Smooth muscle cell (in vitro differentiated cells): ENCODE data around the gene DKK3. TPM values are rescaled to one million over a fixed set of nuclear protein-coding genes. Genes with fewer than 3 reads are reported as not detected.

Experiments used
- DNase-seq: peaks from one replicate; lab custom pipeline; 2025; ENCODE audit not compliant: unreplicated experiment; lab: John Stamatoyannopoulos, UW
- H2AFZ ChIP-seq: fragments of 200-600 bp; sonication (generic); 2 replicates; pipeline ENCODE4 v1.6.0; 2016; ENCODE audit warnings: antibody characterized with exemption, low read depth, mild to moderate bottlenecking
- H3F3A ChIP-seq: fragments of 200-600 bp; sonication (generic); 2 replicates; pipeline ENCODE4 v1.6.0; 2017; ENCODE audit warnings: antibody characterized with exemption, low read depth
- H3K27ac ChIP-seq: fragments of 200-600 bp; sonication (generic); 2 replicates; pipeline ENCODE4 v1.5.1; 2016; ENCODE audit warnings: low read depth, mild to moderate bottlenecking
- H3K27me3 ChIP-seq: fragments of 200-600 bp; sonication (generic); 2 replicates; pipeline ENCODE4 v1.6.1; 2016; ENCODE audit warnings: low read depth, mild to moderate bottlenecking
- H3K36me3 ChIP-seq: fragments of 200-600 bp; sonication (generic); 2 replicates; pipeline ENCODE4 v1.5.1; 2016; ENCODE audit warnings: low read depth
- H3K4me1 ChIP-seq: fragments of 200-600 bp; sonication (generic); 2 replicates; pipeline ENCODE4 v1.5.1; 2016; ENCODE audit warnings: low read depth
- H3K4me2 ChIP-seq: fragments of 200-600 bp; sonication (generic); 2 replicates; pipeline ENCODE4 v1.6.0; 2016; ENCODE audit warnings: mild to moderate bottlenecking
- H3K4me3 ChIP-seq: fragments of 200-600 bp; sonication (generic); 2 replicates; pipeline ENCODE4 v1.5.1; 2016; ENCODE audit warnings: mild to moderate bottlenecking
- H3K79me2 ChIP-seq: fragments of 200-600 bp; sonication (generic); 2 replicates; pipeline ENCODE4 v1.6.0; 2016; ENCODE audit warnings: low read depth, mild to moderate bottlenecking
- H3K9ac ChIP-seq: fragments of 200-600 bp; sonication (generic); 2 replicates; pipeline ENCODE4 v1.6.0; 2016; ENCODE audit warnings: low read depth
- H3K9me3 ChIP-seq: fragments of 200-600 bp; sonication (generic); replicated peaks from 2 replicates; pipeline ENCODE4 v1.5.1; 2016; ENCODE audit warnings: low read depth
- H4K20me1 ChIP-seq: fragments of 200-600 bp; sonication (generic); 2 replicates; pipeline ENCODE4 v1.6.0; 2016; ENCODE audit warnings: low read depth
- WGBS: methylation state at CpG from one replicate; pipeline ENCODE4 v1.1.7; 2016; ENCODE audit warnings: low lambda C conversion rate; 5-methylcytosine and 5-hydroxymethylcytosine counted together
- polyA plus RNA-seq: library from polyadenylated mRNA; unstranded; fragments of >200 nt; fragmentation: Nextera tagmentation; extraction: Ambion mirVana; gene quantifications from 2 replicates; pipeline ENCODE4 v1.2.1, GENCODE V29; 2016
- total RNA-seq: library from RNA; depleted of rRNA; stranded (reverse); fragments of >200 nt; gene quantifications from 2 replicates; pipeline ENCODE4 v1.2.3, GENCODE V29; 2014
- TF ChIP-seq, protein P1 (sequence below): fragments of 200-600 bp; sonication (generic); IDR thresholded peaks from 2 replicates; pipeline ENCODE4 v1.5.1; 2017; ENCODE audit warnings: borderline replicate concordance, mild to moderate bottlenecking, antibody characterized with exemption; ENCODE audit not compliant: insufficient read depth, poor library complexity, severe bottlenecking

Gene DKK3
- total and polyA plus RNA-seq, 2 experiments from 2014 or later = 105 to 113 TPM

GRCh38 chr11:11965192-11965591, 43.2 kb downstream of the DKK3 start:
- no peak for DNase-seq
- Histone ChIP-seq H3K79me2 (no peaks in the 10 kb centered on the region), H3K27me3 (no peaks in the 10 kb centered on the region), H3K9ac (no peak overlapping the region), H3K4me1 (no peaks in the 10 kb centered on the region), H3K27ac (no peak overlapping the region), H4K20me1 (no peaks in the 10 kb centered on the region), H3K4me2 (no peak overlapping the region), H3K9me3 (no peaks in the 10 kb centered on the region), H3K36me3 (no peaks in the 10 kb centered on the region), H3K4me3 (no peak overlapping the region), H2AFZ (no peak overlapping the region), H3F3A (no peaks in the 10 kb centered on the region)
- 100% methylated on average over 3 of the region's 3 CpGs for WGBS
- TF ChIP-seq, protein P1, sequence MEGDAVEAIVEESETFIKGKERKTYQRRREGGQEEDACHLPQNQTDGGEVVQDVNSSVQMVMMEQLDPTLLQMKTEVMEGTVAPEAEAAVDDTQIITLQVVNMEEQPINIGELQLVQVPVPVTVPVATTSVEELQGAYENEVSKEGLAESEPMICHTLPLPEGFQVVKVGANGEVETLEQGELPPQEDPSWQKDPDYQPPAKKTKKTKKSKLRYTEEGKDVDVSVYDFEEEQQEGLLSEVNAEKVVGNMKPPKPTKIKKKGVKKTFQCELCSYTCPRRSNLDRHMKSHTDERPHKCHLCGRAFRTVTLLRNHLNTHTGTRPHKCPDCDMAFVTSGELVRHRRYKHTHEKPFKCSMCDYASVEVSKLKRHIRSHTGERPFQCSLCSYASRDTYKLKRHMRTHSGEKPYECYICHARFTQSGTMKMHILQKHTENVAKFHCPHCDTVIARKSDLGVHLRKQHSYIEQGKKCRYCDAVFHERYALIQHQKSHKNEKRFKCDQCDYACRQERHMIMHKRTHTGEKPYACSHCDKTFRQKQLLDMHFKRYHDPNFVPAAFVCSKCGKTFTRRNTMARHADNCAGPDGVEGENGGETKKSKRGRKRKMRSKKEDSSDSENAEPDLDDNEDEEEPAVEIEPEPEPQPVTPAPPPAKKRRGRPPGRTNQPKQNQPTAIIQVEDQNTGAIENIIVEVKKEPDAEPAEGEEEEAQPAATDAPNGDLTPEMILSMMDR = no peak

- no peaks in the 10 kb centered on the region for H3F3A ChIP-seq
- no peak overlapping the region for H3K4me3 ChIP-seq
- no peaks in the 10 kb centered on the region for H3K27me3 ChIP-seq
- no peaks in the 10 kb centered on the region for H3K4me1 ChIP-seq
- 96% methylated on average over 5 of the region's 5 CpGs for WGBS
- TF ChIP-seq, protein P1 = no peak
- no peak for DNase-seq
- no peak overlapping the region for H3K4me2 ChIP-seq
- no peaks in the 10 kb centered on the region for H4K20me1 ChIP-seq
- H3K9ac ChIP-seq = no peak overlapping the region
- H3K36me3 ChIP-seq = no peaks in the 10 kb centered on the region
- H3K79me2 ChIP-seq = no peaks in the 10 kb centered on the region
- H2AFZ ChIP-seq = no peak overlapping the region
- no peaks in the 10 kb centered on the region for H3K9me3 ChIP-seq
- no peak overlapping the region for H3K27ac ChIP-seq
These were observed 43.7 kb downstream of the DKK3 start for GRCh38 chr11:11964774-11965150.

DNA sequence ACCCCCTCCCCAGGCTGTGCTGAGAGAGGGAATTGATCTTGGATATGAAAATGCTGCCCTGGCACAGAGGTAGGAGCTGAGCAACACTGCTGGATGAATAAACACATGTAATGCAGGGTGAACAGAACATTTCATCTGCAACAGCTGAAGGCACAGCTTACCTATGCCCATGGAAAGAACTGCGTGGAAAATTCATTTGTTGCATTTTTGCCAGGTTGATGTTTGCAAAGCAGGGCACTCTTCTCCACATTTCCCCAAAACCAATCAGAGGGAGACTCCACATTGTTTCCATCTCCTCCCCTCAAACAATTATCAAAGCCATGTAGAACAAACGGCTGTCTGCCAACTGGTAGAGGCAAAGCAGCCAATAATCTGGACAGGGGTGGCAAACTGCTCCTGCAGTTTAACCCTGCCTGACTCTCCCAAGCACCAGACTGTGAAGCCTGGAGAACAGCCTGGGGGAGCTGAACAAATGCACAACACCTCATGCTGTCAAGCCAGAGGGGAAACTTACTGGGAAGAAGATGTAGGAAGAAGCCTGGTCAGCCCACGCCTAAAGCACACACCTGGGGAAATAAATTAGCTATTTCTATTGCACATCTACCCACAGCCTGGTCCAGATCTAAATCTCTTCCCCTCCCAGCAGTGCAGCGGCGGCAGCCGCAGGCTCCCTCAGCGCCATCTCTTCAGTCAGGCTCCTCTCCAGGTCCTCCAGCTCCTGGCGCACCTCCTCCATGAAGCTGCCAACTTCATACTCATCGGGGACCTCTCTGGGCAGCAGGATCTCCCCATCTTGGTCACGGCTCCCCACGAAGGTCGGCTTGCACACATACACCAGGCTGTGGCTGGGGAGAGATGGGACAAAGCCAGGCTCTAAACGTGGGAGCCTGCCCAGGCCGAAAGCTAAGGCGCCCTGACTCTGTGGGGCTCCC, 44.3 kb downstream of the DKK3 start:
- no peaks in the 10 kb centered on the region for H3K4me1 ChIP-seq
- H3K9ac ChIP-seq = no peak overlapping the region
- H3K9me3 ChIP-seq = no peaks in the 10 kb centered on the region
- 94% methylated on average over 15 of the region's 15 CpGs for WGBS
- H3F3A ChIP-seq = no peaks in the 10 kb centered on the region
- H3K4me3 ChIP-seq = no peak overlapping the region
- no peaks in the 10 kb centered on the region for H3K27me3 ChIP-seq
- H3K36me3 ChIP-seq = no peaks in the 10 kb centered on the region
- H3K79me2 ChIP-seq = no peaks in the 10 kb centered on the region
- H2AFZ ChIP-seq = no peak overlapping the region
- DNase-seq = no peak
- TF ChIP-seq, protein P1 = no peak
- no peaks in the 10 kb centered on the region for H4K20me1 ChIP-seq
- no peak overlapping the region for H3K4me2 ChIP-seq
- no peak overlapping the region for H3K27ac ChIP-seq
